Measurements from ENCODE around the gene MON1B. TPM values are rescaled to one million over a fixed set of nuclear protein-coding genes. Genes with fewer than 3 reads are reported as not detected.
A peak's percentile ranks its signal among the peaks of the same experiment; 100 is the strongest.

Gene MON1B
- total and polyA plus RNA-seq, 8 donors: 14.8 to 35.9 (median 21.4) TPM

GRCh38 chr16:77194295-77195231, 3.6 kb downstream of the MON1B start:
- no peak for FAIRE-seq
- 94 to 95% methylated on average over 48 of the region's 48 CpGs for WGBS, 2 donors
- Histone ChIP-seq H3K27ac (no peak overlapping the region), H3K9me3 (no peaks in the 10 kb centered on the region), H3K27me3 (no peaks in the 10 kb centered on the region), H3K36me3 (peaks cover 0 to 40% (median 12%) of the 10 kb centered on the region in 3 donors), H3K4me3 (no peak overlapping the region), H3K4me1 (peaks cover 0 to 8% (median 3%) of the 10 kb centered on the region in 3 donors)
- TF ChIP-seq CTCF (IDR thresholded peaks at IDR 0.05): no peak
- DNase-seq: peak in 2 of 6 donors; percentile 26 to 72
- intact Hi-C loops (cut with DNase I): no loop called here
- ATAC-seq: no peak

- Histone ChIP-seq H3K27ac (no peak overlapping the region), H3K4me1 (peaks cover 0 to 8% (median 3%) of the 10 kb centered on the region in 3 donors), H3K9me3 (no peaks in the 10 kb centered on the region), H3K4me3 (no peak overlapping the region), H3K36me3 (peaks cover 0 to 40% (median 12%) of the 10 kb centered on the region in 3 donors), H3K27me3 (no peaks in the 10 kb centered on the region)
- FAIRE-seq (no peak), DNase-seq (peak in 1 of 6 donors; percentile 55), ATAC-seq (no peak)
- 87 to 94% methylated on average over 8 of the region's 8 CpGs for WGBS, 2 donors
- intact Hi-C loops (cut with DNase I): no loop called here
- TF ChIP-seq CTCF (IDR thresholded peaks at IDR 0.05): no peak
These were observed 4.4 kb downstream of the MON1B start for GRCh38 chr16:77195411-77195810.

- Histone ChIP-seq H3K27me3 (no peaks in the 10 kb centered on the region), H3K4me1 (no peaks in the 10 kb centered on the region), H3K27ac (no peak overlapping the region), H3K4me3 (no peak overlapping the region), H3K9me3 (no peaks in the 10 kb centered on the region), H3K36me3 (peaks cover 0 to 40% (median 12%) of the 10 kb centered on the region in 3 donors)
- FAIRE-seq (no peak), ATAC-seq (no peak), DNase-seq (no peak)
- intact Hi-C loops (cut with DNase I): no loop called here
- TF ChIP-seq CTCF (IDR thresholded peaks at IDR 0.05): no peak
- 96 to 100% methylated on average over 2 of the region's 2 CpGs for WGBS, 2 donors
These were observed 6.8 kb downstream of the MON1B start for GRCh38 chr16:77197747-77198146.

- WGBS, 2 donors: 94 to 97% methylated on average over 18 of the region's 18 CpGs
- ATAC-seq: no peak
- Histone ChIP-seq H3K4me3 (no peak within 1 kb of the TSS), H3K27ac (no peak within 1 kb of the TSS), H3K27me3 (no peaks in the 10 kb centered on the region), H3K9me3 (no peaks in the 10 kb centered on the region), H3K4me1 (no peaks in the 10 kb centered on the region), H3K36me3 (peaks cover 0 to 40% (median 12%) of the 10 kb centered on the region in 3 donors)
- no peak for DNase-seq
- intact Hi-C loops (cut with DNase I): no loop called here
- TF ChIP-seq CTCF (IDR thresholded peaks at IDR 0.05): no peak
- no peak for FAIRE-seq
These were observed 8.2 kb downstream of the MON1B start, which contains the start of gene SYCE1L for GRCh38 chr16:77199211-77199610. SYCE1L (plus strand) TSS chr16:77199408; CDS start chr16:77199452, 44 bp downstream.

- intact Hi-C loops (cut with DNase I): no loop called here
These were observed 15.5 kb downstream of the MON1B start for GRCh38 chr16:77206533-77206932.

More at GRCh38 chr16:77206533-77206932, 15.5 kb downstream of the MON1B start:
- Histone ChIP-seq H3K4me3 (no peak overlapping the region), H3K9me3 (no peaks in the 10 kb centered on the region), H3K27ac (no peak overlapping the region), H3K27me3 (no peaks in the 10 kb centered on the region), H3K4me1 (no peaks in the 10 kb centered on the region), H3K36me3 (no peaks in the 10 kb centered on the region)
- no peak for FAIRE-seq
- 85 to 92% methylated on average over 2 of the region's 2 CpGs for WGBS, 2 donors
- no peak for DNase-seq
- ATAC-seq: no peak
- no peak for TF ChIP-seq CTCF (IDR thresholded peaks at IDR 0.05)

All from pancreas (tissue), 10 donors.